ENCODE results near the gene ARHGAP40.

ARHGAP40 gene

GRCh38 chr20:38601216-38602184 lies at the start of gene ARHGAP40:
Gene ARHGAP40, plus strand, starts transcription at chr20:38601809.
- peaks cover 7% of the 10 kb centered on the region for H3K27me3 ChIP-seq (replicated peaks)
- no peaks in the 10 kb centered on the region for H3K36me3 ChIP-seq (replicated peaks)
- H3K27ac ChIP-seq, result no peak within 1 kb of the TSS
- TF ChIP-seq, protein P1, sequence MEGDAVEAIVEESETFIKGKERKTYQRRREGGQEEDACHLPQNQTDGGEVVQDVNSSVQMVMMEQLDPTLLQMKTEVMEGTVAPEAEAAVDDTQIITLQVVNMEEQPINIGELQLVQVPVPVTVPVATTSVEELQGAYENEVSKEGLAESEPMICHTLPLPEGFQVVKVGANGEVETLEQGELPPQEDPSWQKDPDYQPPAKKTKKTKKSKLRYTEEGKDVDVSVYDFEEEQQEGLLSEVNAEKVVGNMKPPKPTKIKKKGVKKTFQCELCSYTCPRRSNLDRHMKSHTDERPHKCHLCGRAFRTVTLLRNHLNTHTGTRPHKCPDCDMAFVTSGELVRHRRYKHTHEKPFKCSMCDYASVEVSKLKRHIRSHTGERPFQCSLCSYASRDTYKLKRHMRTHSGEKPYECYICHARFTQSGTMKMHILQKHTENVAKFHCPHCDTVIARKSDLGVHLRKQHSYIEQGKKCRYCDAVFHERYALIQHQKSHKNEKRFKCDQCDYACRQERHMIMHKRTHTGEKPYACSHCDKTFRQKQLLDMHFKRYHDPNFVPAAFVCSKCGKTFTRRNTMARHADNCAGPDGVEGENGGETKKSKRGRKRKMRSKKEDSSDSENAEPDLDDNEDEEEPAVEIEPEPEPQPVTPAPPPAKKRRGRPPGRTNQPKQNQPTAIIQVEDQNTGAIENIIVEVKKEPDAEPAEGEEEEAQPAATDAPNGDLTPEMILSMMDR (IDR thresholded peaks at IDR 0.05; ENCODE audit: low read depth, low read length, missing control alignments), result peak; percentile 64
- in situ Hi-C loops (cut with HindIII; ENCODE audit: low pct_ligation_motif_present, low sequenced_read_pairs), result no loop called here
- DNase-seq, result no peak
- peak within 1 kb of the TSS; percentile 41 for H3K4me3 ChIP-seq (ENCODE audit: low read depth, low read length)

- peaks cover 37% of the 10 kb centered on the region for H3K36me3 ChIP-seq (replicated peaks)
- TF ChIP-seq, protein P1 (IDR thresholded peaks at IDR 0.05; ENCODE audit: low read depth, low read length, missing control alignments), result no peak
- no peak overlapping the region for H3K27ac ChIP-seq
- H3K4me3 ChIP-seq (ENCODE audit: low read depth, low read length), result no peak overlapping the region
- in situ Hi-C loops (cut with HindIII; ENCODE audit: low pct_ligation_motif_present, low sequenced_read_pairs), result no loop called here
- DNase-seq, result no peak
- H3K27me3 ChIP-seq (replicated peaks), result no peaks in the 10 kb centered on the region
Observed at GRCh38 chr20:38554986-38555385, 46.6 kb upstream of the ARHGAP40 start.

GRCh38 chr20:38555395-38555794 lies 46.2 kb upstream of the ARHGAP40 start:
- H3K27me3 ChIP-seq (replicated peaks), result no peaks in the 10 kb centered on the region
- DNase-seq, result no peak
- in situ Hi-C loops (cut with HindIII; ENCODE audit: low pct_ligation_motif_present, low sequenced_read_pairs), result no loop called here
- H3K27ac ChIP-seq, result no peak overlapping the region
- H3K36me3 ChIP-seq (replicated peaks), result peaks cover 32% of the 10 kb centered on the region
- H3K4me3 ChIP-seq (ENCODE audit: low read depth, low read length), result no peak overlapping the region
- TF ChIP-seq, protein P1 (IDR thresholded peaks at IDR 0.05; ENCODE audit: low read depth, low read length, missing control alignments), result no peak

DNA sequence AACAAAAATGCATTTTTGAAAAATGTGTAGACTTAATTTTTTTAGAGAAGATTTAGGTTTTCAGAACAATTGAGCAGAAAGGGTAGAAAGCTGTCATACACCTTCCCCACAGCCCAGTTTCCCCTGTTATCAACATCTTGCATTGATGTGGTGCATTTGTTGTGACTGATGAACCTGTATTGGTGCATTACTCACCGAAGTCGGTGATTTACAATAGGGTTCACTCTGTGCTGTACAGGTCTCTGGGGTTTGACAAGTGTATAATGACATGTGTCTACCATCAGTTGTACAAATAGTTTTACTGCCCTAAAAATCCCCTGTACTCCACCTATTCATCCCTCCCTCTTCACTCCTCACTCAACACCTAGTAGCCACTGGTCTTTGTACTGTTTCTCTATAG lies 44.4 kb upstream of the ARHGAP40 start:
- Histone ChIP-seq H3K4me3 (ENCODE audit: low read depth, low read length) (no peak overlapping the region), H3K27me3 (replicated peaks) (no peaks in the 10 kb centered on the region), H3K36me3 (replicated peaks) (peaks cover 24% of the 10 kb centered on the region), H3K27ac (no peak overlapping the region)
- TF ChIP-seq, protein P1 (IDR thresholded peaks at IDR 0.05; ENCODE audit: low read depth, low read length, missing control alignments), result no peak
- no peak for DNase-seq
- in situ Hi-C loops (cut with HindIII; ENCODE audit: low pct_ligation_motif_present, low sequenced_read_pairs), result no loop called here

- H3K27ac ChIP-seq, result no peak overlapping the region
- TF ChIP-seq, protein P1 (IDR thresholded peaks at IDR 0.05; ENCODE audit: low read depth, low read length, missing control alignments), result no peak
- in situ Hi-C loops (cut with HindIII; ENCODE audit: low pct_ligation_motif_present, low sequenced_read_pairs), result no loop called here
- peaks cover 14% of the 10 kb centered on the region for H3K36me3 ChIP-seq (replicated peaks)
- DNase-seq, result no peak
- H3K4me3 ChIP-seq (ENCODE audit: low read depth, low read length), result no peak overlapping the region
- no peaks in the 10 kb centered on the region for H3K27me3 ChIP-seq (replicated peaks)
Observed at GRCh38 chr20:38558596-38559360, 42.8 kb upstream of the ARHGAP40 start.
